Measurements from ENCODE around the gene SPATA13. TPM values are rescaled to one million over a fixed set of nuclear protein-coding genes. Genes with fewer than 3 reads are reported as not detected.

Gene SPATA13
- total RNA-seq, 2 donors from 2014 or later: 19.4 to 24.8 TPM

GRCh38 chr13:24264976-24265375 is 104.5 kb downstream of the SPATA13 start:
- H3K27ac Mint-ChIP-seq: no peak overlapping the region
- 94 to 95% methylated on average over 8 of the region's 8 CpGs for WGBS, 2 experiments (ENCODE audit: insufficient coverage in 1 of 2, insufficient read length in 1 of 2)
- H3K4me3 ChIP-seq (ENCODE audit: low read length): no peak overlapping the region

GRCh38 chr13:24265453-24265852 is 104.9 kb downstream of the SPATA13 start:
- peaks cover 6% of the 10 kb centered on the region for H3K4me1 ChIP-seq (ENCODE audit: control insufficient read depth, insufficient read depth, low read length)
- 80 to 93% methylated on average over 1 to 3 of the region's 3 CpGs for WGBS, 2 experiments (ENCODE audit: insufficient coverage in 1 of 2, insufficient read length in 1 of 2)
- H3K4me3 Mint-ChIP-seq: no peak overlapping the region

More at GRCh38 chr13:24264976-24265375, 104.5 kb downstream of the SPATA13 start:
- Mint-ChIP-seq H3K36me3 (ENCODE audit: low read depth) (no peaks in the 10 kb centered on the region), H3K27me3 (ENCODE audit: insufficient read depth) (no peaks in the 10 kb centered on the region), H3K9me3 (no peaks in the 10 kb centered on the region), H3K4me1 (peaks cover 6% of the 10 kb centered on the region), H3K4me3 (no peak overlapping the region)
- no peak overlapping the region for H3K9ac ChIP-seq (ENCODE audit: extremely low read depth, low read length, poor library complexity, severe bottlenecking)
- H3K9me3 ChIP-seq (ENCODE audit: control insufficient read depth, low read length): no peaks in the 10 kb centered on the region
- DNase-seq: no peak
- peaks cover 6% of the 10 kb centered on the region for H3K4me1 ChIP-seq (ENCODE audit: control insufficient read depth, insufficient read depth, low read length)
- no peaks in the 10 kb centered on the region for H3K36me3 ChIP-seq (ENCODE audit: control insufficient read depth, insufficient read depth, low read length)
- H3K27me3 ChIP-seq (ENCODE audit: control insufficient read depth, insufficient read depth, low read length, poor library complexity, severe bottlenecking): no peaks in the 10 kb centered on the region
- no peak for TF ChIP-seq CTCF (conservative IDR thresholded peaks at IDR 0.05)
- H3K27ac ChIP-seq (ENCODE audit: low read depth, low read length): no peak overlapping the region

GRCh38 chr13:24267274-24267673 is 106.8 kb downstream of the SPATA13 start:
- no peak overlapping the region for H3K9ac ChIP-seq (ENCODE audit: extremely low read depth, low read length, poor library complexity, severe bottlenecking)
- TF ChIP-seq CTCF (conservative IDR thresholded peaks at IDR 0.05): no peak
- no peaks in the 10 kb centered on the region for H3K9me3 ChIP-seq (ENCODE audit: control insufficient read depth, low read length)
- no peak for DNase-seq
- no peaks in the 10 kb centered on the region for H3K27me3 ChIP-seq (ENCODE audit: control insufficient read depth, insufficient read depth, low read length, poor library complexity, severe bottlenecking)
- Mint-ChIP-seq H3K4me1 (peaks cover 9% of the 10 kb centered on the region), H3K4me3 (no peak overlapping the region), H3K27ac (no peak overlapping the region), H3K27me3 (ENCODE audit: insufficient read depth) (no peaks in the 10 kb centered on the region), H3K9me3 (no peaks in the 10 kb centered on the region), H3K36me3 (ENCODE audit: low read depth) (no peaks in the 10 kb centered on the region)
- no peaks in the 10 kb centered on the region for H3K36me3 ChIP-seq (ENCODE audit: control insufficient read depth, insufficient read depth, low read length)
- WGBS, 2 experiments (ENCODE audit: insufficient coverage in 1 of 2, insufficient read length in 1 of 2): 96 to 100% methylated on average over 2 to 3 of the region's 3 CpGs
- H3K4me1 ChIP-seq (ENCODE audit: control insufficient read depth, insufficient read depth, low read length): peaks cover 6% of the 10 kb centered on the region
- H3K4me3 ChIP-seq (ENCODE audit: low read length): no peak overlapping the region
- no peak overlapping the region for H3K27ac ChIP-seq (ENCODE audit: low read depth, low read length)

More at GRCh38 chr13:24265453-24265852, 104.9 kb downstream of the SPATA13 start:
- H3K27ac Mint-ChIP-seq: no peak overlapping the region
- Histone ChIP-seq H3K9ac (ENCODE audit: extremely low read depth, low read length, poor library complexity, severe bottlenecking) (no peak overlapping the region), H3K27ac (ENCODE audit: low read depth, low read length) (no peak overlapping the region), H3K27me3 (ENCODE audit: control insufficient read depth, insufficient read depth, low read length, poor library complexity, severe bottlenecking) (no peaks in the 10 kb centered on the region), H3K9me3 (ENCODE audit: control insufficient read depth, low read length) (no peaks in the 10 kb centered on the region), H3K36me3 (ENCODE audit: control insufficient read depth, insufficient read depth, low read length) (no peaks in the 10 kb centered on the region), H3K4me3 (ENCODE audit: low read length) (no peak overlapping the region)
- H3K4me1 Mint-ChIP-seq: peaks cover 6% of the 10 kb centered on the region
- H3K27me3 Mint-ChIP-seq (ENCODE audit: insufficient read depth): no peaks in the 10 kb centered on the region
- H3K9me3 Mint-ChIP-seq: no peaks in the 10 kb centered on the region
- no peak for DNase-seq
- H3K36me3 Mint-ChIP-seq (ENCODE audit: low read depth): no peaks in the 10 kb centered on the region
- no peak for TF ChIP-seq CTCF (conservative IDR thresholded peaks at IDR 0.05)

Measured in endodermal cell (in vitro differentiated cells).